GM08714 (cell line): ENCODE results near the gene KCNJ18.
"Not testable (repeated sequence)": the region's sequence is repeated elsewhere in the genome, so short reads cannot be mapped to it uniquely, and the experiment has no call there.

Source experiments
- H3K4me3 ChIP-seq: fragments of 200-500 bp; sonication (Bioruptor generic); 2 replicates; pipeline ENCODE4 v1.5.1; 2014; ENCODE audit warnings: mild to moderate bottlenecking, low read length, inconsistent platforms
- ZNF274 ChIP-seq: IDR thresholded peaks from 2 replicates; pipeline ENCODE4 v1.6.1; 2012; ENCODE audit warnings: mild to moderate bottlenecking, low read depth, low read length

KCNJ18 gene

DNA sequence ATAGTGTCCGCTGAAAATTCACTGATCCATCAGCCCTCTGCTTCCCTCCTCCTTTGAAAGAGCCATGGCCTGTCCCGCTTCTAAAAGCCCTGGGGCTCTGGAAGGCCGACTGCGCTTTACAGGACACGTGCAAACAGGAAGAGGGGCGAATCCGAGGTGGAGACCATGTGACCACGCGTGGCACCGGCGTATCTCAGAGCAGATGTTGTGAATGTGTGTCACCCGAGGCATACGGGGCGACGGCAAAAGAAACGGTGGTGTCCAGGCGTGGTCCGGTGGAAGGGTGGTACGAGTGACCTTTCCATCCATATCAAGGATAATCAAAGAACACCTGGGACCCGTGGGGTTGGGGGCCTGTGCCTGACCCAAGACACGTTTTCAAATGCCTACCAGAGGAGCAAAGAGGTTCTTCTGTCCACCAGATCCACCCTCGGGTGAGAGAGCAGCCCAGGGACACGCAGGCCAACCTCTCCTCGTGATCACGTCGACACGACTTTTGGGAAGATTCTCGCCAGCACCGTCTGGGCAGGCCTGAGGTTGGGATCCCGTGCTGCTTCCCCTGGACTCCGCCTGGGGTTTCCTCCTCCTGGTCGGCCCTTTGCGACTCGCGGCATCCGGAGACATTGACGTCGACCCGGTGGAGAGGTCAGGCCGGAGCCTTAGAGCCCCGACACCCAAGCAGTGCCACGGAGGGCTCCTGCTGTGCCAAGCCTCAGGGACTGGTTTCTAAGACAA is 7.1 kb upstream of the KCNJ18 start:
- not testable (repeated sequence) for H3K4me3 ChIP-seq

- TF ChIP-seq ZNF274 = no peak
- H3K4me3 ChIP-seq = no peak overlapping the region
Observed at GRCh38 chr17:21686165-21687015, 5.9 kb upstream of the KCNJ18 start.

GRCh38 chr17:21687136-21687953 is 5.0 kb upstream of the KCNJ18 start:
- no peak overlapping the region for H3K4me3 ChIP-seq
- TF ChIP-seq ZNF274 = no peak

DNA sequence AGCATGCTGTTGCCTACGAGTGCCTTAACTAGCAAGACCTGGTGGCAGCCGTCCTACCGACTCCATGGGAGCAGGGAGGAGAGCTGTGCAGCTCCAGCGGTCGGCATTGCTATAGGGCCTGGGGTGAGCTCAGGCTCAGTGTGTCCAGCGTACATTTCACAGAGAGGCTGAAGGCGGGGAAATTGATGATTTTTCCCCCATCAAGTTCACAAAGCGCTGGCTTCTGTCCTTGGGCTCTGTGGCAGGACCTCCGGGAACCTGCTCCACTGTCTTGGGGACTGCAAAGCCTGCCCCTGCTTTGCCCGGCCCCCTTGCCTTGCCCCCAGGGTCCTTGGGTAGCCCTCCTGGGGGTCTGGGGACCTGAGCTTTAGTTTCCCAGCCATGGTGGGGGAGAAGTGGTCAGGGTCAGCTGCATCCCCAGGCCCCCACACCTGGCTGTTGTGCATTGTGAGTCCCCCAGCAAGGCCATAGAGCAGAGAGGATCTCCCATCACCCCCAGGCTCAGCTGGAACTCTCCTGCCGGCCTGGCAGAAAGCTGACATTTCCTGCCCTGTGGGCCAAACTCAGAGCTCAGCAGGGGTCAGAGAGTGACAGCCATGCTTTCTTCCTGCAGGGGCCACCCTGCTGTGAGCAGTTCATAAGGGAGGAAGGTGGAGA is 3.9 kb upstream of the KCNJ18 start:
- no peak overlapping the region for H3K4me3 ChIP-seq
- no peak for TF ChIP-seq ZNF274

- no peak for TF ChIP-seq ZNF274
- no peak overlapping the region for H3K4me3 ChIP-seq
Observed at GRCh38 chr17:21689604-21690003, 2.7 kb upstream of the KCNJ18 start.

DNA sequence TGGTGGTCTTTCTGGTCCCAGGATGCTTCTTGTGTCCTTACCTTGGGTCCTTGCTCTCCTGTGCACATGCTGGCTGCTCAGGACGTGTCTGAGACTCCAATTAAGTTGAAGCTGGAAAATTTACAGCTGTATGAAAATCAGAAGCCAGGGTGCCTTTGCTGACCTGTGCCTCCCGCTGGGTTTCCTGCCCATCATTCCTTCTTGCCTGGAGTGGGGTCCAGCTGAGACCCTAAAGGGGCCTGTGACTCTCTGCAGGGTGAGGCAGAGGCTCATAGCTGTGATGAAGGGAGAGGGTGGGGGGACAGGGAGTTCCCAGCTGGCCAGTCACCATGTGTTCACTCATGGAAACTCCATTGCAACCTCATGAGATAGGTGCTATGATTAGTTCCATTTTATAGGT is 1.5 kb upstream of the KCNJ18 start:
- not testable (repeated sequence) for H3K4me3 ChIP-seq

GRCh38 chr17:21691481-21691880 is 842 bp upstream of the KCNJ18 start:
- H3K4me3 ChIP-seq = not testable (repeated sequence)

- not testable (repeated sequence) for H3K4me3 ChIP-seq
Observed at GRCh38 chr17:21692704-21693065, 362 bp downstream of the KCNJ18 start.

- H3K4me3 ChIP-seq = not testable (repeated sequence)
Observed at GRCh38 chr17:21693391-21693796, 1.1 kb downstream of the KCNJ18 start.

- not testable (repeated sequence) for H3K4me3 ChIP-seq
Observed at GRCh38 chr17:21693937-21694336, 1.6 kb downstream of the KCNJ18 start.

- H3K4me3 ChIP-seq = not testable (repeated sequence)
Observed at GRCh38 chr17:21696227-21696626, 3.9 kb downstream of the KCNJ18 start.

GRCh38 chr17:21696842-21697507 is 4.7 kb downstream of the KCNJ18 start:
- H3K4me3 ChIP-seq = not testable (repeated sequence)

- not testable (repeated sequence) for H3K4me3 ChIP-seq
Observed at GRCh38 chr17:21697508-21697860, 5.2 kb downstream of the KCNJ18 start.

DNA sequence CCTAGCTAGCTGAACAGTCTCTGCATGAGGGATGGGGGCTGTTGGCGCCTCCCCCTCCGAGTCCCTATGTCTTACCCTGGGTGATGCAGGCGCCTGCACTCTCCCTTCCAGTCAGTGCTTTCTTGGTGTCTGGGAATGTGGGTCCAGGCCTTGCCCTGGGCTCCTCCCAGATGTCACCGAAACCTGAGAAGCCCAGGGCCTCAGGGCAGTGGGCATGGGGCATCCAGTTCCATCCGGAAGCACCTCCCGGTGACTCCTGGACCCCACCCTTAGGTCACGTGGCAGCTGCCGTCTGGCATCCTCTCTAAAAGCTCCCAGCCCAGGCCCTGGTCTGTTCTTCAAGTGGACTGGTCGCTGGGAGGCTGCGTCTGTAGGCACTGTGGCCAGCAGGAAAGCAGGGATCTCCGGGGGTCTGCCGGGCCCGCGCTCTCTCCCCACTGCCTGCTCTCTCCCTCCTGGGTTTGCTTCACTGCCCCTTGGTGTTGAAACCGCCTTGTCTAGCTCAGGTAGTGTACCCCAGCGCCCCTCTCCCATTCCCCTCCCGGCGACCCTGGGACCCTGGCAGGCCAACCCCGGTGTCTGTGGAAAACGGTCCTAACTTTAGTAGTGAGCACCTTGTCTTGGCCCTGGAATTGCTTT is 6.2 kb downstream of the KCNJ18 start:
- not testable (repeated sequence) for H3K4me3 ChIP-seq

DNA sequence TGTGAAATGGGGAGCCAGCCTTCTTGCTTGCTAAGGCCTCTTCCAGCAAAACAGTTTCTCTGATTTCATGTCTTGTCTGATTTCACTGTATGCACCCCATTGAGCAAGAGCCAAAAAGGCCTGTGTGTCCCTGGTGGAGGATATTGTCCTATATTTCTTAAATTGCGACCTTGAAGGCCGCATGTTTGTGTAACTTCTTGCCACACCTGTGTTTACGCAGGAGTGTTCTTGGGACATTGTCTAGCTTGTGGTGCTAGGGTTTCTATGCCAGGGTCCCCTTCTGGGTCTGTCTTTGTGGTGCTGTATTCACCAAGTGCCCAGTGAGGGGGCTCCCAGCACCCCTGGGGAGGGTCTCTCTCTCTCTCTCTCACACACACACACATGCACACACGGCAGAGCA is 6.8 kb downstream of the KCNJ18 start:
- H3K4me3 ChIP-seq = not testable (repeated sequence)

- not testable (repeated sequence) for H3K4me3 ChIP-seq
Observed at GRCh38 chr17:21699573-21700236, 7.4 kb downstream of the KCNJ18 start.

DNA sequence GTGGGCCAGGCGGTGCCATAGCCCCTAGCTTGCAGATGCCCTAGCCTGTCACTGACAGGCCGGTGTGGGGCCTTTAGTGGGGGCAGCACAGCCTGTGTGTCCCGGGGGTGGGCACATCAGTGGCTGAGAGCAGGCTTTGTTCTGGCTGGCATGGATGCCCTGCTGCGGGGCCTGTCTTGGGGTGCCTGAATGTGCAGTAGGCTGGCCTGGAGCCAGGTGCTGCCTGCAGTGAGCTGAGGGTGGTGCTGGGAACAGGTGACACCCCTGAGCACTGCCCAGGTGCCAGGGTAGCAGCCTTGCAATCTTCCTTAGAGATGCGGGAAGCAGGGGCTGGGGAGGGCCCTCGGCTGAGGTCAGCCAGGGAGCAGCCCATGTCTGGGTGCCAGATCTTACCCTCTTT is 8.8 kb downstream of the KCNJ18 start:
- H3K4me3 ChIP-seq = not testable (repeated sequence)

DNA sequence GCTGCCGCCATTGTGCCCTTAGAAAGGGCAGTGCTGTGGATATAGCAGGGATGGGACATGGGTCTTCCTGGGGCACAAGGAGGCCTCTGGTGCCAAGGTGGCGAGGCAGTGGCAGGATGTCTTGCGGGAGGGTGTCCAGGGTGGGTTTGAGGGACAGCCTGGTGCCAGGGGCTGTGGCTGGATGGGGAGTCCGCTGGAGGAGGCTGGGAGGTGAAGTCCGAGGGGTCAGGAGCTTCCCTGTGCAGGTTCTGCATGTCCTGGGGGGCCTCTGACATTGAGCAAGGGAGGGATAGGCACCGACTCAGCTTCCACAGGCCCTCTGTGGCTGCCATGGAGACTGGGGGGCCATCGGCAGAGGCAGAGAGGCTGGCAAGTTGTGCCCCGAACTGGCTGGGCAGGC is 9.7 kb downstream of the KCNJ18 start:
- H3K4me3 ChIP-seq = not testable (repeated sequence)

- H3K4me3 ChIP-seq = not testable (repeated sequence)
Observed at GRCh38 chr17:21702521-21702920, 10.2 kb downstream of the KCNJ18 start.
